Measurements from ENCODE around the gene COMMD7. TPM values are rescaled to one million over a fixed set of nuclear protein-coding genes. Genes with fewer than 3 reads are reported as not detected.

The COMMD7 gene
- total RNA-seq, 1 experiment from 2014 or later: 23.5 TPM

DNA sequence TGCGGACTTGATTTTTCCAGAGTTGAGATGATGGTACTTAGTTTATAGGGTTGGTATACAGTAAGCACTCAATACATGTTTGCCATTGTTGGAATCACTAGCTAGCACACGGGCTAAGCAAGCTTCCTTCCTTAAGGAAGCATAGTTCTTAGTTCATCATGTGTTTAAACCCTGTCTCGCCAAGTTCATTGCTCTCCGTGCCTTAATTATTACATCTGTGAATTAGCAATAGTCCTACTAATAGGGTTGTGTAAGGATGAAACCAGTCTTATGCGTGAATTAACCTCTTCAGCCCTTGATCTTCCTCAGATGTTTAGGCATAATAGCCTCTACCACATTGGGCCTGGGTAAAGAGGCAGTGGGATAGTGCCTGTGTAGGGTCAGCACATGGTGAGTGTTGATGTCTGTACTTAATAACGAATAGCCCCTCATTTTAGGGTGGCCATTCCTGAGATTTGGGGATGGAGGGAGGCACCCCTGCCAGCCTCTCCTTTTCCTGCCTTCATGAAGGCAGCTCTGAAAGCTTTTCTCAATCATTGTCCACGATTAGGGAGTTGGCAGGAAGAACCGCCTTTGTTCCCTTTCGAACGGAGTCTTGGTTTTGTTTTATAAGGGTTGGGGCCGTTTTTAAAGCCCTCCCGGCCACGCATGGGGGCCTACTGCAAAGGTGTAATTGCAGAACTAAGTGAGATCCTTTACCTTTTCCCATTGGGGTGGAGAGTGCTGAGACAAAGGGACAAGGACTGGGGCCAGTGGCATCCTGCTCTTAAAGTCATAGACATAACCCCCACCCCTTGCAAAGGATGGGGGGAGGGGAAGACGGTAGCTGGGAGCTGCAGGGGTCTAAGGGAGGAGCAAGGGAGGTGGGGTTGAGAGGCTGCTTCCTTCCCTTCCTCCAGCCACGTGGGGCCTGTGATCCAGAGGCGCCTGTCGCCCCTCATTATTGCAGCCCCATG is 21.0 kb upstream of the COMMD7 start:
- ChIA-PET CTCF (no interaction called here), POLR2A (ENCODE audit: low non-redundant PET) (no interaction called here)
- Histone ChIP-seq H3K36me3 (ENCODE audit: insufficient read depth, low read length, poor library complexity, severe bottlenecking) (no peaks in the 10 kb centered on the region), H3K27ac (ENCODE audit: low read depth, low read length, poor library complexity, severe bottlenecking) (no peak overlapping the region), H3K4me1 (ENCODE audit: insufficient read depth, low read length, poor library complexity, severe bottlenecking) (peaks cover 13% of the 10 kb centered on the region), H3K4me3 (ENCODE audit: low read depth, low read length, poor library complexity, severe bottlenecking) (no peak overlapping the region), H3K9me3 (ENCODE audit: low read depth, low read length, poor library complexity, severe bottlenecking) (no peaks in the 10 kb centered on the region), H3K27me3 (replicated peaks; ENCODE audit: insufficient read depth, low read depth, low read length, poor library complexity) (no peaks in the 10 kb centered on the region)
- no peak for TF ChIP-seq EZH2 (IDR thresholded peaks at IDR 0.05; ENCODE audit: borderline replicate concordance, low read depth, low read length, poor library complexity, severe bottlenecking)
- TF ChIP-seq, protein P1, sequence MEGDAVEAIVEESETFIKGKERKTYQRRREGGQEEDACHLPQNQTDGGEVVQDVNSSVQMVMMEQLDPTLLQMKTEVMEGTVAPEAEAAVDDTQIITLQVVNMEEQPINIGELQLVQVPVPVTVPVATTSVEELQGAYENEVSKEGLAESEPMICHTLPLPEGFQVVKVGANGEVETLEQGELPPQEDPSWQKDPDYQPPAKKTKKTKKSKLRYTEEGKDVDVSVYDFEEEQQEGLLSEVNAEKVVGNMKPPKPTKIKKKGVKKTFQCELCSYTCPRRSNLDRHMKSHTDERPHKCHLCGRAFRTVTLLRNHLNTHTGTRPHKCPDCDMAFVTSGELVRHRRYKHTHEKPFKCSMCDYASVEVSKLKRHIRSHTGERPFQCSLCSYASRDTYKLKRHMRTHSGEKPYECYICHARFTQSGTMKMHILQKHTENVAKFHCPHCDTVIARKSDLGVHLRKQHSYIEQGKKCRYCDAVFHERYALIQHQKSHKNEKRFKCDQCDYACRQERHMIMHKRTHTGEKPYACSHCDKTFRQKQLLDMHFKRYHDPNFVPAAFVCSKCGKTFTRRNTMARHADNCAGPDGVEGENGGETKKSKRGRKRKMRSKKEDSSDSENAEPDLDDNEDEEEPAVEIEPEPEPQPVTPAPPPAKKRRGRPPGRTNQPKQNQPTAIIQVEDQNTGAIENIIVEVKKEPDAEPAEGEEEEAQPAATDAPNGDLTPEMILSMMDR (conservative IDR thresholded peaks at IDR 0.05; ENCODE audit: low read depth, low read length): no peak
- BruUV-seq (replicated peaks): no TSS peak
- intact Hi-C loops (cut with micrococcal nuclease; ENCODE audit: unreplicated experiment): no loop called here
- no peak for DNase-seq (ENCODE audit: low spot score)

DNA sequence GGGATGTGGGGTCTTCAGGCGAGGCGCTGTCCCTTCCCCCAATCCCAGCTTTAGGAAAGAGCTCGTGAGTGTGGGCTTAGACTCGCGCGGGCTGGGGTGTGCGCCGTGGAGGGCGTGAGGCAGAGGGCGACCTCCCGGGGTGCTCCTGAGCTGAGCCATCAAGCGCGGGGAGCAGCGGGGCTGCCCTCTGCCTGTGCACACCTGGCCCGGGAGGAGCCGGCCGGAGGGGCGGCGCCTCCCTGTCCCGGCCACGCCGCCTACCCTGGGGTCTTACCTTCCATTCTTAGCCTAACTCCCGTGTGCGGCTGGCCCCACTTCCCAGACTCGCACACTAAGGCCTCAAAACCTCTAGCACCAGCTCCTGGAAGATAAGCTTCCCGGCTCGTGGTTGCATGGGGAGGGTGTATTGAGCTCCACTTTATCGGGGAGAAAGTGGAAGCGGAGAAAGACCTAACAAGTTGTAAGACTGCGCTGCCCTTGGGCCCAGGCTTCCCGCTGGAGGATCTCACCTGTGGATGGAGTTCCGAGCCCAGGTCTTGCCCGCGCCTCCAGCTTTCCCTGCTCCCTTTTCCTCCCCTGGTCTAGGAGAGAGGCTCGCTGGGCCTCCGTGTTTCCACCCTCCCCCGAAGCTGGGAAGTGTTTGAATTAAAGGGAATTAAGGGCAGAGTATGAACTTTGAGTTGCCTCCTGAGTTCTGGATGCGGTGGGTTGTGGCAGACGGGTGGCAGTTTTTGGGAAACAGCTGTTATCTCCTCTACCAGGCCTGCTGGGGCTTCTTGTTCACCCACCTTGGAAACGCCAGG is 20.1 kb upstream of the COMMD7 start:
- CTCF ChIA-PET: interaction anchor here (0.6 kb wide), 1 partner anchor 15 kb away, joined by 5 read pairs; no protein-coding TSS in a partner anchor
- intact Hi-C loops (cut with micrococcal nuclease; ENCODE audit: unreplicated experiment): no loop called here

DNA sequence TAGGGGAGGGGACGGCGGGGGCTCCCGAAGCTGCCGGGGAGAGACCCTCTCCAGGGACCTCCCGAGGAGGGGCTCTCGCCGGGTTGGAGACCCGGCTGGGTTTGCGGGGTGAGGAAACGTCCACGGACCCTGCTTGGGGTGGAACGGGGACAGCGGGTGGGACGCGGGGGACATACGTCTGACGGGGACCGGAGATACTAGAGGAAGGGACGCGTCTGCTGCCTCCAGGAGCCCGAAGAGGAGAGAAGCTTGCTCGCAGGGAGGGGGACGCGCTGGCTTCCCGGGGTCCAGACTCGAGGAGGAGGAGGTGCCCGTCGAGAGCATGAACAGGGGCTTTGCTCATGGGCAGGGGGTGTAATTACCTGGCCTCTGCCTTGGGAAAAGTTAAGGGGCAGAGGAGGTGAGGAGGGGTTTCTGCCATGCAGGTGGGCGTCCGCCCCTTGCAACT is 19.5 kb upstream of the COMMD7 start:
- Histone ChIP-seq H3K4me3 (ENCODE audit: low read depth, low read length, poor library complexity, severe bottlenecking) (peak overlapping the region; percentile 88), H3K9me3 (ENCODE audit: low read depth, low read length, poor library complexity, severe bottlenecking) (no peaks in the 10 kb centered on the region), H3K27ac (ENCODE audit: low read depth, low read length, poor library complexity, severe bottlenecking) (peak overlapping the region; percentile 37), H3K27me3 (replicated peaks; ENCODE audit: insufficient read depth, low read depth, low read length, poor library complexity) (no peaks in the 10 kb centered on the region), H3K4me1 (ENCODE audit: insufficient read depth, low read length, poor library complexity, severe bottlenecking) (peaks cover 13% of the 10 kb centered on the region), H3K36me3 (ENCODE audit: insufficient read depth, low read length, poor library complexity, severe bottlenecking) (no peaks in the 10 kb centered on the region)
- intact Hi-C loops (cut with micrococcal nuclease; ENCODE audit: unreplicated experiment): no loop called here
- DNase-seq (ENCODE audit: low spot score): peak; percentile 32
- ChIA-PET POLR2A (ENCODE audit: low non-redundant PET) (no interaction called here), CTCF (interaction anchor here (0.6 kb wide), 1 partner anchor 16 kb away, joined by 5 read pairs; no protein-coding TSS in a partner anchor)
- BruUV-seq (replicated peaks): no TSS peak
- TF ChIP-seq, protein P1 (conservative IDR thresholded peaks at IDR 0.05; ENCODE audit: low read depth, low read length): no peak
- no peak for TF ChIP-seq EZH2 (IDR thresholded peaks at IDR 0.05; ENCODE audit: borderline replicate concordance, low read depth, low read length, poor library complexity, severe bottlenecking)

More for the DNA sequence above, 20.1 kb upstream of the COMMD7 start:
- TF ChIP-seq, protein P1 (conservative IDR thresholded peaks at IDR 0.05; ENCODE audit: low read depth, low read length): no peak
- TF ChIP-seq EZH2 (IDR thresholded peaks at IDR 0.05; ENCODE audit: borderline replicate concordance, low read depth, low read length, poor library complexity, severe bottlenecking): no peak
- no peak for DNase-seq (ENCODE audit: low spot score)
- H3K9me3 ChIP-seq (ENCODE audit: low read depth, low read length, poor library complexity, severe bottlenecking): no peaks in the 10 kb centered on the region
- no peaks in the 10 kb centered on the region for H3K36me3 ChIP-seq (ENCODE audit: insufficient read depth, low read length, poor library complexity, severe bottlenecking)
- H3K4me3 ChIP-seq (ENCODE audit: low read depth, low read length, poor library complexity, severe bottlenecking): peak overlapping the region; percentile 88
- H3K27ac ChIP-seq (ENCODE audit: low read depth, low read length, poor library complexity, severe bottlenecking): no peak overlapping the region
- no TSS peak for BruUV-seq (replicated peaks)
- H3K27me3 ChIP-seq (replicated peaks; ENCODE audit: insufficient read depth, low read depth, low read length, poor library complexity): no peaks in the 10 kb centered on the region
- POLR2A ChIA-PET (ENCODE audit: low non-redundant PET): no interaction called here
- peaks cover 13% of the 10 kb centered on the region for H3K4me1 ChIP-seq (ENCODE audit: insufficient read depth, low read length, poor library complexity, severe bottlenecking)
